ENCODE data around the gene U2AF1L4.
"Not testable (repeated sequence)": the region's sequence is repeated elsewhere in the genome, so short reads cannot be mapped to it uniquely, and the experiment has no call there.

U2AF1L4 gene

DNA sequence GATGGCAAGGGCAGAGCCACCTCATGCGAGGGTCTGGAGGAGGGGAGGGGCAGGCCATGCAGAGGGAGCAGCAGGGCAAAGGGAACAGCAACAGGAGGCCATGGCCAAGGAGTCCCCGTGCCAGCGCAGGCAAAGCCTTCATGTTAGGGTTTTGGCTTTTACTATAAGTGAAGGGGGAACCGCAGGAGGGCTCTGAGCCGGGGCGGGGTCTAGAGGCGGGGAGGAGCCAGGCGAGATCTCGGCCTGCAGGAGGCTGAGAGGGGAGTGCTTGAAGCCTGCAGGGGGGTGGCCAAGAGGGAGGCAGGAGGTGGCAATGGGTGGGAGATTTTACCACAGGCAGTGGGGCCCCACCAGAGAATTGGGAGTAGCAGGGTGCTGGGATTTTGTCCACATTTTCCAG is 36.4 kb upstream of the U2AF1L4 start:
- DNase-seq (ENCODE audit: low read depth in 2 of 2, low spot score in 1 of 2) = no peak

DNA sequence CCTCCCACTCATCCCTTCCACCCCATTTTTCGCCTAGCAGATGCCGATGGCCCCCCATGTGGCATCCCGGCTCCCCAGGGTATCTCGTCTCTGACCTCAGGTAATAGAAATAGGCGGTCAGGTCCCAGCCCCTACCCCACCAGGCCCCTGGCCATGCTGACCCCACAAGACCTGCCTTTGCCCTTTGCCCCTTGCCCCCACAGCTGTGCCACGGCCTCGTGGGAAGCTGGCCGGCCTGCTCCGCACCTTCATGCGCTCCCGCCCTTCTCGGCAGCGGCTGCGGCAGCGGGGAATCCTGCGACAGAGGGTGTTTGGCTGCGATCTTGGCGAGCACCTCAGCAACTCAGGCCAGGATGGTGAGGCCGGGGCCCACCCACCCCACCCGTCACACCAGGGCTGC is 35.5 kb upstream of the U2AF1L4 start:
- DNase-seq (ENCODE audit: low read depth in 2 of 2, low spot score in 1 of 2) = no peak

DNA sequence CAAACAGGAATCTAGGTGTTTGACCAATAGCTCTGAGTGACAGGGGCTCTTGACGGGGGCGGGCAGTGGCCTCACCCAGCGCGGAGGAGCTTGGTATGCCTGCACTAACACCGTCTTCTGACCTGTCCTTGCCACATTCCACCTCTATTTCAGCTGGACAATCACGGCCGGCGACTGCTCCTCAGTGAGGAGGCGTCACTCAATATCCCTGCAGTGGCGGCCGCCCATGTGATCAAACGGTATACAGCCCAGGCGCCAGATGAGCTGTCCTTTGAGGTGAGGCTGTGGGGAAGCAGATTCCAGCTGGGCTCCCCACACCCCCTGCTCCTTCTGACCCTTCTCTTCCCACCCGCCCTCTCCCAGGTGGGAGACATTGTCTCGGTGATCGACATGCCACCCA is 34.8 kb upstream of the U2AF1L4 start:
- DNase-seq (ENCODE audit: low read depth in 2 of 2, low spot score in 1 of 2) = no peak

DNA sequence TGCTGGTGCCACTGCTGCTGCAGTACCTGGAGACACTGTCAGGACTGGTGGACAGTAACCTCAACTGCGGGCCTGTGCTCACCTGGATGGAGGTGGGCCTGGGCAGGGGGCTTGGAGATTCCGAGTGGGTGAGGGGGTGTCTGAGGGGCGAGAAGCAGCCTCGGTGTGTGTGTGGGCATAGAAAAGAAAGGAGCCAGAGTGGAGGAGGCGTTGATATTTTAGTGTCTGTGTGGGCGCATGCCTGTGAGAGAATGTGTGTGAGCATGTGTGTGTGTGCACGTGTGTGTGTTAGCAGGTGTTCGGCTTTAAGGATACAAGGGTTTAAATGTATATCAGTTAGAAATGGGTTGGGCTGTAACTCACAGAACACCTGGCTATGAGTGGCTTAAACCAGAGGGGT is 33.8 kb upstream of the U2AF1L4 start:
- no peak for DNase-seq (ENCODE audit: low read depth in 2 of 2, low spot score in 1 of 2)

DNA sequence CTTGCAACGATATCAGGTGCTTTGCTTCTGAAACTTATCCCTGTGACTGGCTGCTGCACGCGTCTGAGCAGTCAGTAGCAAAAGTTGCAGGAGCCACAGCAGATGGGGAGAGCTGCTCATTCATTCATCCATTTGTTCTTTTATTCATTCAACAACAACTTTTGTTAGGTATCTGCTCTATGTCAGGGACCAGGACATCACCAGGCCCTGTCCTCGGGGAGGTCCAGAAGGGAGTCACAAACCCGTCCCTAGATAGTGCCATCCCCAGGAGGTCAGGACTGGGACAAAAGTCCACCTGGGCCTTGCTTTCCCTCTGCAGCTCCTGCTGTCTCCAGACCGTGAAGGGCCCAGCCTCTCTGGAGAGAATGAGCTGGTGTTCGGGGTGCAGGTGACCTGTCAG is 32.7 kb upstream of the U2AF1L4 start:
- DNase-seq (ENCODE audit: low read depth in 2 of 2, low spot score in 1 of 2) = no peak

DNA sequence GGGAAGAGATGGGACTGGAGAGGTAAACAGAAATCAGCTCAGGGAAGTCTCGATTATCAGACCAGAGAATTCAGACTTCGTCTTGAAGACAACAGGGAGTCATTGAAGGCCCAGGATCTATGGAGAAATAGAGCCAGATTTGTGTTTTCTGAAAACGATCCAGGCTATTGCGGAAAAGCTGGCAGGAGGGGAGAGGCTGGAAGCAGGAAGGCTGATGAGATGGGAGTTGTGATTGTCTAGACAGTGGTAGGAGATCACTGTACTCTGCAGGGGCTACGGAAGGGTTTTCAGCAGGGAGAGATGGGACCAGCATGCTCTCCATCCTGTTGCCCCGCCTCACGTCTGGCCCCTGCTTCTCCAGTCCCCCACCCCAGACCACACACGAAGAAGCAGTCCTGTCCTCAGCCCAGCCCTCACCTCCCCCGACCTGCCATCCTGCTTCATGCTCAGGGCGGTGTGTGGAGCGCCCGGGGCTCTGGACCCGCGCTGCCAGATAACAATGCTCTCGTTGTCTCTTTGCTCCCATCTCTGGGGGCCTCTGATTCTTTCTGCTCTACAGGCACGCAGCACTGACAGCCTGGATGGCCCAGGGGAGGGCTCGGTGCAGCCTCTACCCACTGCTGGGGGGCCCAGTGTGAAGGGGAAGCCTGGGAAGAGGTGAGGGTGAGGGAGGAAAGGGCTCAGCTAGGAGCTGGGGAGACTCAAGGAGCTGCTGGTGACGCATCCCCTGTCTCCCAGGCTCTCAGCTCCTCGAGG is 32.0 kb upstream of the U2AF1L4 start:
- no peak for DNase-seq (ENCODE audit: low read depth in 2 of 2, low spot score in 1 of 2)

DNA sequence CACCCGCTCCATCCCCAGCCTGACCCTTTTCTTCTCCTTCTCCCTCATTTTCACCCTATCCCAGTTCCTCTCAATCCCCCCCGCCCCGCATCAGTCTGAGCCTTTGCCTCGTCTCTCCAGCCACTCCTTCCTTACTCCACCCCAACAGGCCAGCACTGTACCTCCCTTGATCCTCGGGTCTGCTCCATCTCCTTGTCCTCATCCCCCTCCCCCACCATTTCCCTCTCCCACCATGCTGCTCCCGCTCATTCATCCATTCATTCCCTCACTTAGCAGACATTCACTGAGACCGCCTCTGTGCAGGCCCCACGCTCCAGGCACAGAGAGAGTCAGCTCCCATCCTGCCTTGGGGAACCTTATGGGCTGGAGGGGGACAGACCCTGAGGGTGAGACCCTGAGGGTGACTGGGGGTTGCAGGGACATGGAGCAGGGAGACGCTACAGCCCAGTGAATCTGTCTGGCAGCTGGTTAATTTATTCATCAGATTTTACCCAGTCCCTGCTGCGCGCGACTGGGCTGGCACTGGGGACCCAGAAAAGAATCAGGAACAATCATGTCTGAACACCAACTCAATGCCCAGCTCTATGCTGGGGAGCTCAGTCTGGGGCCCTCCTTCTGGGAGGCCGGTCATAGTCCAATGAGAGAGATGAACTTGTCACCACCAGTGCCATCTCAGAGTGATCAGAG is 31.0 kb upstream of the U2AF1L4 start:
- DNase-seq (ENCODE audit: low read depth in 2 of 2, low spot score in 1 of 2) = no peak

DNA sequence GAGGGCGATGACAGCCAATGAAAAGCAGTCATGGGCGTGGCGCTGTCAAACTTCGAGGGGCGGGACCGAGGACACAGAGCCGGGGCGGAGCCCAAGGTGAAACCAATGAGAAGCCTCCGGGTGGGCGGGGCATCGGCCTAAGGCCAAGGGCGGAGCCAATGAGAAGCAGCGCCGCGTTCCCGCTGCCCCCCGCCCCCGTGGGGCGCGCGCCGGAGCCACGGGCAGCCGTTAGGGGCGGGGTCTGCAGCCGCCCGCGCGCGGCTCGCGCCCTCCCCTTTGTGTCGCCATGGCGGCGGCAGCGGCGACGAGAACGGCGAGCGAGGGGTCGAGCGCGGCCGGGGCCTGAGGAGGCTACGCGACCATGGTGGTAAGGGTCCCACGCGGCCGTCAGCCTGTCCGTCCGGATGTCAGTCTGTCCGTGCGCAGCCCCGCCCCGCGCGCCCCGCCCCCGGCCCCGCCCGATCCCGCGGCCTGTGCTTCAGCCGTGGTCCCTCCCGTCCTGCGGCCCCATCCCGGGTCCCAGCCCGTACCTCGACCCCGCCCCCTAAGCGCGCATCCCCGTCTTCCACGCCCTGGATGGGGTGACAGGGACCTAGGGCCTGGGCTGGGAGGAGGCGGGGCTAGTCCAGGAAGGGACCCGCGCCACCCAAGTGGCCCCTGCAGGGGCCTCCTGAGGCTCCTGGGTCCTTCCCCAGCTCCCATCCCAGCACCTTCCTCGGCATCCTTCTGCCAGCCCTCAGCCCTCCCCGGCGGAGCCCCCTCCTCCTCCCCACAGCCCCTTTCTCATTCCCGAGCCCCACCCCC is 30.3 kb upstream of the U2AF1L4 start, which contains the start of gene ARHGAP33:
Gene ARHGAP33, plus strand, starts transcription at position 267 of the 804 bp plus-strand sequence. Its CDS starts 95 bp downstream, at position 362.
- peak; percentile 96 to 98 for DNase-seq (ENCODE audit: low read depth in 2 of 2, low spot score in 1 of 2)

DNA sequence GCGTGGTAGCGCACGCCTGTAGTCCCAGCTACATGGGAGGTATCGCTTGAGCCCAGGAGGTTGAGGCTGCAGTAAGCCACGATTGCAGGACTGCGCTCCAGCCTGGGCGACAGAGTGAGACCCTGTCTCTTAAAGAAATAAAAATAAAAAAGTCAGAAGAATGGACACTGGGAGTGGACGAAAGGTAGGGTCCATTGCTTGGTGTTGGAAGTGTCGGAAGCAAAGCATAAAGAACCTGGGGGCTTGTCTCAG is 29.8 kb upstream of the U2AF1L4 start:
- DNase-seq (ENCODE audit: low read depth in 2 of 2, low spot score in 1 of 2) = no peak

DNA sequence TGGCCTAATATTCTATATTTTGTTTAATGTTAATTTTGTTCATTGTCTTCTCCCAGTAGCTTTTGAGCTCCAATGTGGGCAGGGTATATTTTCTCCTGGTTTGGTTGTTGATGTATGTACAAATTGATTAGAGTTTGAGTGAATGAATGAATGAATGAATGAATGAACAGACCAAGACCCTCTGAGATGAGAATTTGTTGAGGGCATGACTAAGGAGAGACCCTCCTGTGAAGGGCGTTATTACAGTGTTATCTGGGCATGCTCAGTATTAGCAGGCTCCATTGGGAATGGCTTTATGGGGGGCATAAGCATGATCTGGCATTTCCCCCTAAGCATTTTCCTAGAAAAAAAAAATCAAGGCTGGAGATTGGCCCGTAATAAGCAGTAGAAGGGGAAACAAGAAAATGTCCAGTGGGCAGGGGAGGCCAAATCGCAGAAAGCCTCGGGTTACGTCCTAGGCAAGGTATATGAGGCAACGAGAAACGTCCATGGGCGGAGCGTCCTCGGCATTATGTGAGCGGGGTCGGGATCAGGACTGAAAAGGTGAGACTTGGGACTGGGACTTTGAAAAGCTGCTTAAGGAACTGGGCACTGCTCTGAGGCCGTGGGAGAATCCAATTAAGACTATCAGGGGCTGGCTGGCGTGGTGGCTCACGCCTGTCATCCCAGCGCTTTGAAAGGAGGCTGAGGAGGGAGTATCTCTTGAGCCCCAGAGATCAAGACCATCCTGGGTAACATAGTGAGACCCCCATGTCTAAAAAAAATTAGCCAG is 29.2 kb upstream of the U2AF1L4 start:
- DNase-seq (ENCODE audit: low read depth in 2 of 2, low spot score in 1 of 2) = no peak

DNA sequence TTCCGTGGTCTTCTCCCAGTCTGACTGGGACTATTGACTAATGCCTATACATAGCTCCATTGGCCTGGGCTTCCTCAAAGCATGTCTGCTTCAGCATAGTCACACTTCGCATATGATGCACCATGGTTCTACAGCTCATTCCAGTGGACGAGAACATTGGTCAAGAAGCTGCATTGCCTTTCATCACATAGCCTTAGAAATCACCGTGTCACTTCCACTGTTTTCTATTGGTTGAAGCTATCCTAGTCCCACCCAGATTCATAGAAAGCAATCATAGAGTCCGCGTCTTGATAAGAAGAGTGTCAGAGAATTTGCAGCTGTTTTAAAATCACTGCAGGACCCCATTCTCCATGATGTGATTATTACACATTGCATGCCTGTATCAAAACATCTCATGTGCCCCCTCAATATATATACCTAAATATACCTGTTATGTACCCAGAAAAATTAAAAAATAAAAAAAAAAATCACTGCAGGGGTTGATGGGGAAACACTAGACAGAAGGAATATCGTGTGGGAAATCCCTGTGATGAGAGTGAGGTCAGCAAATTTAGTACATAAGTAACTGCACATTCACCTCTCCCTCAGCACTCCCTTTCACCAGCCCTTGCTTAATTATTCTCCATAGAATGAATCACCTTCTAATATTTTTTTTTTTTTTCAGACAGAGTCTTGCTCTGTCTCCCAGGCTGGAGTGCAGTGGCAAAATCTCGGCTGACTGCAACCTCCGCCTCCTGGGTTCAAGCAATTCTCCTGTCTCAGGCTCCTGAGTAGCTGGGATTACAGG is 28.0 kb upstream of the U2AF1L4 start:
- no peak for DNase-seq (ENCODE audit: low read depth in 2 of 2, low spot score in 1 of 2)

DNA sequence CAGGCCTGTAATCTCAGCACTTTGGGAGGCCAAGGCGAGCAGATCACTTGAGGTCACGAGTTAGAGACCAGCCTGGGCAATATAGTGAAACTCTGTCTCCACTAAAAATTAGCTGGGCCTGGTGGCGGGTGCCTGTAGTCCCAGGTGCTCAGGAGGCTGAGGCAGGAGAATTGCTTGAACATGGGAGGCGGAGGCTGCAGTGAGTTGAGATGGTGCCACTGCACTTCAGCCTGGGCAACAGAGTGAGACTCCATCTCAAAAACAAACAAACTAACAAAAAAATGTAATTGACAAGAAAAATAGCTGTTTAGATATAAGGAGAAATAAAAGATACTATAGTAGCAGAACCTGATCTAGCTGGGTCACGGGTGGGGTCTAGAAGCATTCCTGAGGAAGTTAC is 27.1 kb upstream of the U2AF1L4 start:
- DNase-seq (ENCODE audit: low read depth in 2 of 2, low spot score in 1 of 2) = not testable (repeated sequence)

DNA sequence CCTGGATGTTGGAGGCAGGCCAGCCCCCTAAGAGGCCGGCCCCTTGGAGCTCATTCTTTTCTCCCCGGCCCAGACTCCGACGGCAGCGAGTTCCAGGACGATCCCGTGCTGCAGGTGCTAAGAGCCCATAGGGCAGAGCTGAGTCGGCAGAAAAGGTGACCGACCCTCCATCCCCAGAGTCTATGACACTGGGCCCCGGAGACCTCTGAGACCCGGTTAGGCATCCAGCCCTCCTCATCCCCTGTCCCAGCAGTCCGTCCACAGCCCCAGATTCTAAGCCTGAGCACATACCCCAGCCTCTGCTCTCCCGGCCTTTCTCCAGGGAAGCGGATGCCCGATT is 22.8 kb upstream of the U2AF1L4 start:
- no peak for DNase-seq (ENCODE audit: low read depth in 2 of 2, low spot score in 1 of 2)

DNA sequence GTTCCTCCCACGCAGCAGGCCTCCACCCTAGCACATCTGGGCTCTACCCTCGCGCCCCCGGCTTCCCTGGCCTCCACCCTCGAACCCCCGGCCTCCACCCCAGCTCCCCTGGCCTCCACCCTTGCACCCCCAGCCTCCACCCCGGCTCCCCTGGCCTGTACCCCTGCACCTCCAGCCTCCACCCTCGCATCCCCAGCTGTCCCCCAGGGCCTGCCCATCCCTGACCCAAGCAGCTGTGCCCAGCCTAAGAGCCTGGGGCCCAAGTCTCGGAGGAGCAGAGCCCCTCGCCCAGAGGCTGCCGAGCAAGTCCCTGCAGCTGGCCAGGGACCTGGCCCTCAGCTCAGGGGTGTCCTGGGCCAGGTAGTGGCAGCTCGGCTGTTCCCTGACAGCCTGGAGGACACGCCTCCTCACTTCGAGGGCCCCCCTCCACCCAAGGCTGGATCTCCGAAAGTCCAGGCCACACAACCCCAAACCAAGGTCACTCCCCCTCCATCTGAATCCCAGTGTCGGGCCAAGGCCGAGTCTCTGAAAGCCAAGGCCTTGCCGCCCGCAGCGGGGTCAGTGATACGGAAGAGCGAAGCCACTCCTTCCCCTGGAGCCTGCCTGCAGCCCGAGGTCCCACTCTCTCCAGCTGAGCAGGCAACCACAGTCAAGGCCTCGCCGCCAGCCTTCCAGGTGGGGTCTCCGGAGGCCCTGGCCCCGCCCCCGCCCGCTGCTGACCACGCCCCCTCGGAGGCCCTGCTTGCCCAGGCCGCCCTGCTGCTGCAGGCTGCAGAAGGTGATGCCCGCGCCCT is 22.3 kb upstream of the U2AF1L4 start:
- DNase-seq (ENCODE audit: low read depth in 2 of 2, low spot score in 1 of 2) = no peak

DNA sequence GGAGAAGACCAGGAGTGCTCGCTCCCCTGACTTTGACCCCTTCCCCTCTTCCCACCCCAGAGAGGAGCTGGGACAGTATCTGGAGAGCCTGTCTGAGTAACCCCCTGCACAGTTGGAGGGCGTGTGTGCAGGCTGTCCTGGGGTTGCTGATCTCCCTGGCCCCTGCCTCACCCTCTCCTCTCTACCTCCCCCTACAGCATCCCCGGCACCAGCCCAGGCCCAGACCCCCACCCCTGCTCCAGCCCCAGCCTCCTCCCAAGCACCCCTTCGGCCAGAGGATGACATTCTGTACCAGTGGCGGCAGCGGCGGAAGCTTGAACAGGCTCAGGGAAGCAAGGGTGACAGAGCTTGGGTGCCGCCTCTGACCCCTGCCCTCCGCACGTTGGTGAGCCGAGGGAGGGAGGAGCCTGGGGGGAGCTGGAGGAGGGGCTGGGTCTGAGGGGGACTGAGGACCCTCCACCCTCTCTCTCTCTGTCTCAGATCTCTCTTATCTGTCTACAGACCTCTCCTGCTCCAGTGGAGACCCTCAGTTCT is 21.4 kb upstream of the U2AF1L4 start:
- no peak for DNase-seq (ENCODE audit: low read depth in 2 of 2, low spot score in 1 of 2)

DNA sequence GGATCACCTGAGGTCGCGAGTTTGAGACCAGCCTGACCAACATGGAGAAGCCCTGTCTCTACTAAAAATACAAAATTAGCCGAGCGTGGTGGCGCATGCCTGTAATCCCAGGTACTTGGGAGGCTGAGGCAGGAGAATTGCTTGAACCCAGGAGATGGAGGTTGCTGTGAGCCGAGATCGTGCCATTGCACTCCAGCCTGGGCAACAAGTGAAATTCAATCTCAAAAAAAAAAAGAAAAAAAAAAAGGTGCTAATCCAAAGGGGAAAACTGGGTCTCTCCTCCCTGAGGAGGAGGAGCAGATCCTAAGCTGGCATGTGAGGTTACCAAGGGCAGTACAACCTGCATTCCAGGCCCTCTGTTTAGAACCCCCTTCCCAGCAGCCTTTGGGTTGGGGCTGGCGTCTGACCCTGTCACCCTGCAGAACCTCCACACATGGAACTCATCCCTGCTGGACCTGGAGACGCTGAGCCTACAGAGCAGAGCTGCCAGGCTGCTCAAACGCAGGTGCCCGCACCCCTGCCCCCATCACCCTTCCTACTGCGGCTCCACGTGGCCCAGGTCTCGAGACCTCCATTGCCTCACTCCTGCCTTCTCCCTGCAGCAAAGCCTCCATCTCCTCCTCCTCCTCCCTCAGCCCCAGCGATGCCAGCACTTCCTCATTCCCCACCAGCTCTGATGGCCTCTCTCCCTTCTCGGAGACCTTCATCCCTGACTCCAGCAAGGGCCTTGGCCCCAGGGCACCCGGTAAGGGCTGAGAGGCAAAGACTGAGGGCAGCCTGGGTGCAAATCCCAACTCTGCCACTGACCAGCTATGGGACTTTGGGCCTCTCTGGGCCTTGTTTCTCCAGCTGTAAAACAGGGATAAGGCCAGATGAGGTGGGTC is 19.5 kb upstream of the U2AF1L4 start:
- DNase-seq (ENCODE audit: low read depth in 2 of 2, low spot score in 1 of 2) = no peak

DNA sequence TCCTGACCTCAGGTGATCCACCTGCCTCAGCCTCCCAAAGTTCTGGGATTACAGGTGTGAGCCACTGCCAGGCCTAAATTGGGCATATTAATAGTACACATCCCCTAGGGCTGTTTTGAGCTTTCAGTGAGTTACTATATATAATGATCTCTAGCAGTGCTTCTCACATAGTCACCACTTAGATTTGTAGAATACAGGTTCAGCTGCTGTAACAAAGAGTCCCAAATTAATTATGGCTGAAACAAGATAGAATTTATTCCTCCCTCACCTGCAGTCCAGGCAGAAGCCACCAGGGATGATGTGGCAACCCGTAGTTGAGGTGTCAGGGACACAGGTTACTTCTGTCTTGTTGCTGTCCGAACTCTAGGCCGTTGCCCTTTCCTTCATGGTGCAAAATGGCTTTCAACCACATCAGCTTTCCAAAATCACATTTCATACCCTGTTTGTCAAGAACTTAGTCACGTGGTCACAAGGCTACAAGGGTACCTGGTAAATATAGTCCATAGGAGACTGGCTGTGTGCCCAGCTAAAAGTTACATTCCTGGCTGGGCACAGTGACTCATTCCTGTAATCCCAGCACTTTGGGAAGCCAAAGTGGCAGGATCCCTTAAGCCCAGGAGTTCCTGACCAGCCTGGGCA is 15.6 kb upstream of the U2AF1L4 start:
- DNase-seq (ENCODE audit: low read depth in 2 of 2, low spot score in 1 of 2) = no peak

DNA sequence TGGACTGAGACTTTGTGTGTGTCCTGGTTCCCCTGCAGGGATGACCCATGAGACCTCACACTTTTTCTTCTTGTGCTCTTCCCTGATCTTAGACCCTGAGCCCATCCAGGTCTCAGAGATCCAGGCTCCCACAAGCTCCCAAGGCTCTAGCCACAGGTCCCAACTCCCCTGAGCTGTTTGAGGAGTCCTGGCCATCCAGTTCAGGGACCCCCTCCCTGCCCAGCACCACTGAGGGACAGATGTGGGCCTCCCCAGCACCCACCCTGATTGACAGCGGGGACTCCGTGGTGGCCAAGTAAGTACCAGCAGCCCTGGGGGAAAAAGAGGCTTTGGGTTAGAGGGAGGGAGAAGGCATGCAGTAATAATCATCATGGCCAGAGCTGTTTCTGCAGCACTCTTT is 14.5 kb upstream of the U2AF1L4 start:
- no peak for DNase-seq (ENCODE audit: low read depth in 2 of 2, low spot score in 1 of 2)

Measured in stimulated activated CD8-positive, alpha-beta memory T cell treated with anti-CD3 and anti-CD28 coated beads, Interleukin-4, amount 100 ng/mL, for 4 hours (primary cell).